ENCODE results near the gene CLTCL1. TPM values are rescaled to one million over a fixed set of nuclear protein-coding genes. Genes with fewer than 3 reads are reported as not detected.

CLTCL1 gene
- total and polyA plus RNA-seq, 9 of the 15 experiments (the other 6 are each of a cell fraction or from before 2014, with no cell fraction given) = 1.1 to 11.7 (median 5.0) TPM

GRCh38 chr22:19195796-19196731 is 95.5 kb downstream of the CLTCL1 start (continued):
- TF ChIP-seq CBX3 (IDR thresholded peaks at IDR 0.05; ENCODE audit: borderline replicate concordance in 1 of 2, low read length in 2 of 2) (peak in 1 of 2 experiments; percentile 32; a peak in 1 of 3 replicates), RBM17 (IDR thresholded peaks at IDR 0.05; ENCODE audit: borderline replicate concordance, low read depth, low read length) (no peak), ATF4 (CRISPR knock-in tag; IDR thresholded peaks at IDR 0.05) (no peak), MCM2 (IDR thresholded peaks at IDR 0.05; ENCODE audit: low read depth) (no peak), JUN (IDR thresholded peaks at IDR 0.05; ENCODE audit: borderline replicate concordance, low read depth, low read length) (no peak), JUN (CRISPR knock-in tag; IDR thresholded peaks at IDR 0.05; ENCODE audit: borderline replicate concordance) (peak; percentile 91; the same call in 1 of the 2 replicates)
- TF ChIP-seq, protein P1, sequence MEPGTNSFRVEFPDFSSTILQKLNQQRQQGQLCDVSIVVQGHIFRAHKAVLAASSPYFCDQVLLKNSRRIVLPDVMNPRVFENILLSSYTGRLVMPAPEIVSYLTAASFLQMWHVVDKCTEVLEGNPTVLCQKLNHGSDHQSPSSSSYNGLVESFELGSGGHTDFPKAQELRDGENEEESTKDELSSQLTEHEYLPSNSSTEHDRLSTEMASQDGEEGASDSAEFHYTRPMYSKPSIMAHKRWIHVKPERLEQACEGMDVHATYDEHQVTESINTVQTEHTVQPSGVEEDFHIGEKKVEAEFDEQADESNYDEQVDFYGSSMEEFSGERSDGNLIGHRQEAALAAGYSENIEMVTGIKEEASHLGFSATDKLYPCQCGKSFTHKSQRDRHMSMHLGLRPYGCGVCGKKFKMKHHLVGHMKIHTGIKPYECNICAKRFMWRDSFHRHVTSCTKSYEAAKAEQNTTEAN (CRISPR knock-in tag; IDR thresholded peaks at IDR 0.05) = no peak
- TF ChIP-seq, protein P2, sequence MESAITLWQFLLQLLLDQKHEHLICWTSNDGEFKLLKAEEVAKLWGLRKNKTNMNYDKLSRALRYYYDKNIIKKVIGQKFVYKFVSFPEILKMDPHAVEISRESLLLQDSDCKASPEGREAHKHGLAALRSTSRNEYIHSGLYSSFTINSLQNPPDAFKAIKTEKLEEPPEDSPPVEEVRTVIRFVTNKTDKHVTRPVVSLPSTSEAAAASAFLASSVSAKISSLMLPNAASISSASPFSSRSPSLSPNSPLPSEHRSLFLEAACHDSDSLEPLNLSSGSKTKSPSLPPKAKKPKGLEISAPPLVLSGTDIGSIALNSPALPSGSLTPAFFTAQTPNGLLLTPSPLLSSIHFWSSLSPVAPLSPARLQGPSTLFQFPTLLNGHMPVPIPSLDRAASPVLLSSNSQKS (CRISPR knock-in tag; IDR thresholded peaks at IDR 0.05) = no peak
- TF ChIP-seq, protein P3, sequence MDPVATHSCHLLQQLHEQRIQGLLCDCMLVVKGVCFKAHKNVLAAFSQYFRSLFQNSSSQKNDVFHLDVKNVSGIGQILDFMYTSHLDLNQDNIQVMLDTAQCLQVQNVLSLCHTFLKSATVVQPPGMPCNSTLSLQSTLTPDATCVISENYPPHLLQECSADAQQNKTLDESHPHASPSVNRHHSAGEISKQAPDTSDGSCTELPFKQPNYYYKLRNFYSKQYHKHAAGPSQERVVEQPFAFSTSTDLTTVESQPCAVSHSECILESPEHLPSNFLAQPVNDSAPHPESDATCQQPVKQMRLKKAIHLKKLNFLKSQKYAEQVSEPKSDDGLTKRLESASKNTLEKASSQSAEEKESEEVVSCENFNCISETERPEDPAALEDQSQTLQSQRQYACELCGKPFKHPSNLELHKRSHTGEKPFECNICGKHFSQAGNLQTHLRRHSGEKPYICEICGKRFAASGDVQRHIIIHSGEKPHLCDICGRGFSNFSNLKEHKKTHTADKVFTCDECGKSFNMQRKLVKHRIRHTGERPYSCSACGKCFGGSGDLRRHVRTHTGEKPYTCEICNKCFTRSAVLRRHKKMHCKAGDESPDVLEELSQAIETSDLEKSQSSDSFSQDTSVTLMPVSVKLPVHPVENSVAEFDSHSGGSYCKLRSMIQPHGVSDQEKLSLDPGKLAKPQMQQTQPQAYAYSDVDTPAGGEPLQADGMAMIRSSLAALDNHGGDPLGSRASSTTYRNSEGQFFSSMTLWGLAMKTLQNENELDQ (CRISPR knock-in tag; IDR thresholded peaks at IDR 0.05; ENCODE audit: borderline replicate concordance) = no peak
